PC-3 (cell line): Measurements from ENCODE around the gene SPACA6.

ENCODE experiments used
- EZH2 ChIP-seq: fragments of 300-600 bp; sonication (generic); IDR thresholded peaks from one replicate; pipeline ENCODE4 v1.6.1; 2017; ENCODE audit warnings: antibody characterized with exemption, mild to moderate bottlenecking, low read length; ENCODE audit not compliant: unreplicated experiment
- TF ChIP-seq, protein P1 (sequence below): fragments of 300-600 bp; sonication (generic); conservative IDR thresholded peaks from 2 replicates; pipeline ENCODE4 v1.5.1; 2017; ENCODE audit warnings: antibody characterized with exemption, low read depth, mild to moderate bottlenecking, low read length

- TF ChIP-seq EZH2, result no peak
- TF ChIP-seq, protein P1, sequence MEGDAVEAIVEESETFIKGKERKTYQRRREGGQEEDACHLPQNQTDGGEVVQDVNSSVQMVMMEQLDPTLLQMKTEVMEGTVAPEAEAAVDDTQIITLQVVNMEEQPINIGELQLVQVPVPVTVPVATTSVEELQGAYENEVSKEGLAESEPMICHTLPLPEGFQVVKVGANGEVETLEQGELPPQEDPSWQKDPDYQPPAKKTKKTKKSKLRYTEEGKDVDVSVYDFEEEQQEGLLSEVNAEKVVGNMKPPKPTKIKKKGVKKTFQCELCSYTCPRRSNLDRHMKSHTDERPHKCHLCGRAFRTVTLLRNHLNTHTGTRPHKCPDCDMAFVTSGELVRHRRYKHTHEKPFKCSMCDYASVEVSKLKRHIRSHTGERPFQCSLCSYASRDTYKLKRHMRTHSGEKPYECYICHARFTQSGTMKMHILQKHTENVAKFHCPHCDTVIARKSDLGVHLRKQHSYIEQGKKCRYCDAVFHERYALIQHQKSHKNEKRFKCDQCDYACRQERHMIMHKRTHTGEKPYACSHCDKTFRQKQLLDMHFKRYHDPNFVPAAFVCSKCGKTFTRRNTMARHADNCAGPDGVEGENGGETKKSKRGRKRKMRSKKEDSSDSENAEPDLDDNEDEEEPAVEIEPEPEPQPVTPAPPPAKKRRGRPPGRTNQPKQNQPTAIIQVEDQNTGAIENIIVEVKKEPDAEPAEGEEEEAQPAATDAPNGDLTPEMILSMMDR, result no peak
Measured at GRCh38 chr19:51698296-51698695, 5.2 kb downstream of the SPACA6 start.
